Pulmonary artery endothelial cell (primary cell): Measurements from ENCODE around the gene SNX30. TPM values are rescaled to one million over a fixed set of nuclear protein-coding genes. Genes with fewer than 3 reads are reported as not detected.

Experiments
- DNase-seq: peaks from one replicate; pipeline ENCODE4 v3.0.0-alpha.2; 2011; ENCODE audit warnings: low read depth, low spot score
- total RNA-seq: library from RNA; depleted of rRNA; stranded (reverse); fragments of >200 nt; gene quantifications from 2 replicates; pipeline ENCODE4 v1.2.3, GENCODE V29; 2014

Gene SNX30
- total RNA-seq, 1 donor from 2014 or later = 7.6 TPM

DNA sequence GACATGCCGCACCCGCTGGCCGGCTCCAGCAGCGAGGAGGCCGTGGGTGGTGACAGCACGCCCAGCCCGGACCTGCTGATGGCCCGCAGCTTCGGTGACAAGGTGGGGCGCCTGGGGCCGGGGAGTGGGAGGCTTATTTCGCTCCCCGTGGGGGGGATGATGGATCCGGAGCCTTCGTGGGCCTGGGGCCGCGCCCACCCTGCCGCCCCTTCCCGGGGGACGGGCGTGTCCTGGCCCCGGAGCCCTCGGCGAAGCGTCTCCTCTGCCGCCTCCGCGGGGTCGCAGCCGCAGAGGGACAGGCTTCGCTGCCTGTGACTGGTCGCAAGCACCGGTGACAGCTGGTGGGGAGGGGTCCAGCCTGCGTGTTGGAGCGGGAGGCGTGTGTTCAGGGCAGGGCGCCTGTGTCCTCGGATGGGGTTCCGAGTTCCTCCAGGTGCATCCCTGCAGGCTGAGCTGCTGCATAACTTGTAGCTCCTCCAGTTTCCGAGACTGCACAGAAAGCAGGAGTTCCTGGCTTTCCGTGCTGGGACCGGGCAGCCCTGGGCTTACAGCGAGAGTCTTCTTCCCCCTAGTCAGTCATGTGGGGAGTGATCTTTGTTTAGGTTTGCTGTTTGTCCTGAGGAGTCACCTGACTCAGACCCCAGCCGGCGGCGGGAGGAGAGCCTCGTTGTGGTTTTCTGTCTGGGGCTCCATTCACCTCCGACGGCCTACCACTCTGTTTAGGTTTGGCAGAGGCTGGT, 666 bp downstream of the SNX30 start:
- DNase-seq = no peak

DNA sequence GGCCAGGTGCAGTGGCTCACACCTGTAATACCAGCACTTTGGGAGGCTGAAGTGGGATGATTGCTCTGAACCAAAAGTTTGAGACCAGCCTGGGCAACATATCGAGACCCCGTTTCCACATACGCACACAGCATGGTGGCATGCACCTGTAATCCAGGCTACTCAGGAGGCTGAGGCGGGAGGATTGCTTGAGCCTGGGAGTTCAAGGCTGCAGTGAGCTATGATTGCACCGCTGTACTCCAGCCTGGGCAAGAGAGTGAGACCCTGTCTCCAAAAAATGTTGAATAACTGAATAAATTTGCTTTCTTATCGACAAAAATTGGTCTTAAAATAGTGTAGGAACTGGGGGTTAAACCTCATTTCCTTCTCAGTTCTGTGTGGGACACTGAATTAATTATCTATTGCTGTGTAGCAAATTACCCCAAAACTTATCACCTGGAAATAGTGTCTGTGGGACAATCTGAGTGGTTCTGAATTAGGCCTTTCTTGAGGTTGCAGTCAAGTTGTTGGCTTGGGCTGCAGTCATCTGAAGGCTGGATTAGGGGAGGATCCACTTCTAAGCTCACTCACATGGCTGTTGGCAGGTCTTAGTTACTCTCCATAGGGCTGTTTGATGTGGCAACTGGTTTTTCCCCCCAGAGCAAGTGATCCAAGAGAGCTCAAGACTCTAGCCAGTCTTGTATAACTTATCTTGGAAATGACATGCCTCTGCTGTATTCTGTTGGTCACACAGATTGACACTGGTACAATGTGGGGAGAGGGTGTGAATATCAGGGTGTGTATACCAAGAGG, 2.0 kb downstream of the SNX30 start:
- no peak for DNase-seq

DNA sequence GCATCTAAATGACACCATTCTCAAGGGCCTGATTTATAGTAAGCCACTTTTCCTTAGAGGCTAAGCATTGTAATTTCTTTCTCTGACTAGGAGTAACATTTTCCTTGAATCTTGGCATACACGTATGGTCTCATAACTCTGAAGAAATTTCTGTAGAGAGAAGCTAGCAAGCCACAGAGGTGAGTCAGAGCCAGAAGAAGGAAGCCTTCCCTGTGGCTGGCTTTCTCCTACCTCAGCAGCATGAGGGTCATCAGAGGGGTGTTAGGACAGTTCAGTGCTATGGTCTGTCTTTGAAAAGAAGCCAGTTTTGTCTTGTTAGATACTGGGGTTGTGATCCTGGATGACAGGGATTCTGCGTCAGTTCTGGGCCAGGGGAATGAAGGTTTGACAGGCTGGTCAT, 3.2 kb downstream of the SNX30 start:
- DNase-seq = no peak

DNA sequence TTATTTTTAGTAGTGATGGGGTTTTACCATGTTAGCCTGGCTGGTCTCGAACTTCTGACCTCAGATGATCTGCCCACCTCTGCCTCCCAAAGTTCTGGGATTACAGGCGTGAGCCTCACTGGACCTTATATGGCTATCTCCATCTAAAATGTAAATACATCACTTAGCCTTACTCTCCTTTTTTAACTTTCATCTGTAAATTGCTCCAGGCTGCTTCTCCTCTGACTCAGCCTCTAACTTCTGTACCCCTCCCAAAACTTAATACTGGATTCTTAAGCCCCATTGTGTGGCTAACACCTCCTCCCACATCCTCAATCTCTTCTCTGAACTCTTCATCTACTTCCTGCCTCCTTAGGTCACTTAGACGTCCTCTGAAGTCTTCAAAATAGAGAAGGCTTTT, 4.0 kb downstream of the SNX30 start:
- DNase-seq = no peak

DNA sequence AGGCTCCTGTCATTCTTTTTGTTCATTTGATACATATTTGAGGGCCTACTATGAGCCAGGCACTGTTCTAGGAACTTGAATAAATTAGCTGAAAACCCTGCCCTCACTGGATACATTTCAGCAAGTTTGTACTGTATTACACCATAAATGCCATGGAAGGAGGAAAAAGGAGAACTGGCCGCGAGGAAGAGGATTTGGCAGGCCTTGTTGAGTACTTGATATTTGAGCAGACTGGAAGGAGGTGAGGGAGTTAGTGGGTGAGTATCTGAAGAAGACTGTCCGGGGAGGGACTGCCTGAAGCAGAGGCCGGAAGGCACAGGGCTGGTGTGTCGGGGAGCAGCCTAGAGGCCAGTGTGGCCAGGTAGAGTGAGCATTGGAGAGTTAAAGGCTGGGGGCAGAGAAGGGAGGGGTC, 4.5 kb downstream of the SNX30 start:
- DNase-seq = no peak

DNA sequence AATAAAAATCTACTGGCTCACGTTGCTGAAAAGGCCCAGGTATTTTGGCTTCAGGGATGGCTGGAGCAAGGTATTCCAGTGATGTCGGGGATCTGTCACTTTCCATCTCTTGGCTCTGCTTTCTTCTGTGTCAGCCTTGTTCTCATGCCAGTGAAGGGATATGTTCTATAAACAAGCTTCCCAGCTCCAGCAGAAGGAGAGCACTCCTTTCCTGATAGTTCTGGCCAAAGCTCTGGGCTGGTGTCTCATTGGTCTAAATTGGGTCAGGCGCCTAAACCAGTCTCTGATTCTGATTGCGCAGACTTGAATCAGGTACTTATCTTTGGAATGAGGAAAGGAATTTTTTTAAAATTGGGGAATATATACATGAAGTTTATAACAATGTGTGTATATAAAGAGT, 5.1 kb downstream of the SNX30 start:
- no peak for DNase-seq

DNA sequence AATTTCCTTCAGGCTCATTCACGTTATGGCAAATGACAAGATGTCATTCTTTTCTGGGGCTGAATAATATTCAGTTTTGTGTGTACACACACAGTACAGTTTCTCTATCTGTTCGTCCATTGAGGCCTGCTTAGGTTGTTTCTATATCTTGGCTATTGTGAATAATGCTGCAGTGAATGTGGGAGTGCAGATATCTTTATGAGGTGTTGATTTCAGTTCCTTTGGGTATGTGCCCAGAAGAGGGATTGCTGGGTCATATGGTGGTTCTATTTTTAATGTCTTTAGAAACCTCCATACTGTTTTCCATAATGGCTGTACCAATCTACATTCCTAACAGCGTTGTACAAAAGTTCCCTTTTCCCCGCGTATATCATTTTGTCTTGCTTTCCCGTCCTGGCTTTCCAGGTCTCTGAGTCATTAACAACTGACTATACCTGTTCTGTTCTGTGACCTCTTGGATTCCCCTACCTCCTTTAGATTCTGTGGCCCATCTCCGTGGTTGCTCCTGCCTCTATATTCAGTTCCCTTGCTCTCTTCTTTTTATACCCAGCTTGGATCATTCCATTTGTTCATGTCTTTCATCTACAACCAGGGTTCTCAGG, 6.8 kb downstream of the SNX30 start:
- no peak for DNase-seq

DNA sequence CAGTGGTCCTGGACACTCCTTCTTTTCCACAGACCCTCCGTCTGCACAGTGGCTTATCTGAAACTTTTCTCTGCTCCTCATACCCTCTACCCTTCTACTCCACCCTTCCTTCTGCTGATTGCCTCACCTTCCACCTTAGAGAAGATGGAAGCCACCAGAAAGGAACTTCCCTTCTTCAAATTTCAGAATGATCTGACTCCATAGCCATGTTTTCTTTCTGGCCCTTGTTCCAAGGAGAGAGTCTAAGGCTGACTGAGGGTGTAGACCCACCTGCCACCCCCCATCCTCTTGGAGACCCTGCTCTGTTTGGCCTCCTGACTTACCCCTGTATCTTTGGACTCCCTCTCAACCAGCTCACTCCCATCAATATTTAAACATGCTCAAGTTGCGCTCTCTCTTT, 7.4 kb downstream of the SNX30 start:
- DNase-seq = no peak

DNA sequence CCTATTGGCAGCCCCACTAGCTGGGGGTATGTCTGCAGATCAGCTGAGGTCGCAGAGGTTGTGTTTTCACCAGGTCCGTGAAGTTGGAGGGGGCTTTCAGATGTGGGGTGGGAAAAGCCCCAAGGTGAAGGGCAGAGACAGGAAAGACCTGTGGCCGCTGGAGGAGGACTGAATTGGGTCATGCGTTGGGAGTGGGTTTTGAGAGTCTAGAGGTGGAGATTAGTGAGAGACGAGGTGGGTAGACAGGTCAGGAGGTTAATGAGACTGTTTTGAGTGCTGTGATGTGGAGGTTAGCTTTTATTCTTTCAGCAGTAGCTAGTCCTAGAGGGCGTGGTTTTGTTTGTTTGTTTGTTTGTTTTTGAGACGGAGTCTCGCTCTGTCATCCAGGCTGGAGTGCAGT, 10.3 kb downstream of the SNX30 start:
- DNase-seq = no peak

DNA sequence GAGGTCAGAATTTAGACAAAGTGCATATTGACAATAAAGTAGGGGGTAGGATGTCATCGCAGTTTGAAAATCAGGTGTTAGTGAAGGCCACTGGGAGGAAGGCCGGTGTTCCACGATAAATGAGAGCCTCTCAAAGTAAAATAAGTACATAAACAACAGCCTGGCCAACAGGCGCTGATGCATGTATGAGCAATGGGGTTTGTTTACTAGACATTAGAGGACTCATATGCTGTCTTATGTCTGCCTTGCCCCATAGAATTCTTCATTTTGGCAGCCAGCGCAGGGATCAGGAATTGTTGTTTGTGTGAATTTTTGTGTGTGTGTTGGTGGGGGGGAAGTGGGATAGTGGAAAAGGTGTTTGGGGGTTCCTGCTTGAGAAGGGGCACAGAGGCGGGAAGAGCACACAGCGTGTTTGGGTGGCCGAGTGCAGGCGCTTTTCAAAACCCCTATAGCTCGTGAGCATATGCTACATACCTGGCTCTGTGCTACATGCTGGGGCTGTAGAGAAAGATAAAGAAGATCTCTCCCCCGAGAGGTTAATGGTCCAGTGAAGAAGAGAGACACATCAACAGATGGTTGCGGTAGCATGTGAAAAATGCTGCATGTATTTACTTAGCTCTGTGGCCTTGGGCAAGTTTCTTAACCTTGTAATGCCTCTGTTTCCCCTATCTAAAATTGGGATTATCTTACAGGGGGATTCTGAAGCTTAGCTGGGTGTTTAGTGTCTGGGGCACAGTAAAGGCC, 11.5 kb downstream of the SNX30 start:
- DNase-seq = no peak

DNA sequence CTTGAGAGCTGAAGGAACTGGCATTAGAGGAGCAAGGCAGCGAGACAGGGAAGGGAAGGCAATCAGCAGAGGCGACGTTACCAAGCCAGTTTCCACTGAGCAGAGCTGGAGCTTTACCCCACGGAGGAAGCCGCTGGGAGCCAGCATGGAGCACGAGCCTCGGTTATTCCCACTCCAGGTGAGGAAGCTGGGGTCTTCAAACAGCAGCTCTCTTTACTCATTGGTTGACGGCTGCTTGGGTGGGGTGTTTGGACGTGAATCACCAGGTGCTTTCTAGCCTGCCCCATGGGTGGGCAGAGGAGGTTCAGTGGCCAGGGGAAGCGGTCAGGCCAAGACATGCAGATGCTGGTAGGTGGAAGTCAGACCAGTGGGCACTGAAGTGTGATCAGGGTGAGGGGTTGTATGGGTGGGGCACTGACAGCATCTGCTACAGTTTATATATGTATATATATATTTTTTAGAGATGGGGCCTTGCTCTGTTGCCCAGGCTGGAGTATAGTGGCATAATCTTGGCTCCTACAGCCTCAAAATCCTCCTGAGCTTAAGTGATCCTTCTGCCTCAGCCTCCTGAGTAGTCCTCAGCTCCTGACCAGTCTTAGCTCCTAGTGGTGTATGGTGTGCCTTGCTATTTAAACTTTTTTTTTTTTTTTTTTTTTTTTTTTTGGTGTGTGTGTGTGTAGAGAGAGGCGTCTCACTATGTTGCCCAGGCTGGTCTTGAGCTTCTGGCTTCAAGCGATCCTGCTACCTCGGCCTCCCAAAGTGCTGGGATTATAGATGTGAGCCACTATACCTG, 12.4 kb downstream of the SNX30 start:
- no peak for DNase-seq

DNA sequence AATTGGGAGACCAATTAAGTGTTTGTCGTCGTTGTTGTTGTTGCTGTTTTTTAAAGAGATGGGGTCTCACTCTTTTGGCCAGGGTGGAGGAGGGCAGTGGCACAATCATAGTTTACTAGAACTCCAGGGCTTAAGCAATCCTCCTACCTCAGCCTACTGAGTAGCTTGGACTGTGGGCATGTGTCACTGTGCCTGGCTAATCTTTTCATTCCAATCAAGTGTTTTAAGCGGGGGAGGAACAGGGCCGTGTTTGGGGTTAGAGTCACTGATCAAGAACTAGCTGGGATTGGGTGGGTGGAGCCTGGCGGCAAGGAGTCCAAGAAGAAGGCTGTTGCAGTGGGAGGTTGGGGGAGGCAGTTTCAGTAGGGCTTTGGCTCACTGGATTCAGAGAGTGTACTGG, 13.8 kb downstream of the SNX30 start:
- DNase-seq = no peak

DNA sequence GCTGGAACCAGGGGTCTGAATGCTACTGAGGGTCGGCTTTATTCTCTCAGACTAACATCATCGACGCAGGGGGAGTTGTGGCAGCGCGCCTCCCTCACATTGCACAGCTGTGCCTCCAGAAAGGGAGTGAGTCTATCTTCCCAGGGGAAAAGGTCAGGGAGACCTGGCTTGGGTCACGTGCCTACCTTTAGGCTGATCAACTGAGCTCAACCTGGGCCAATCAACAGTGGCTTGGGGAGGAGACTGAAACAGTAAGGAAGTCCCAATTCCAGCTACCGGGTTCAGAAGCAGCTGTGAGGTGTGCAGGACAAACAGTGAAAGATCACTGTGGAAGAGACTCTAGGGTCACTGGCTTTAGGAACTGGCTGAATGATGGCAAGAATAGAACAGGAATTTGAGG, 14.3 kb downstream of the SNX30 start:
- no peak for DNase-seq

DNA sequence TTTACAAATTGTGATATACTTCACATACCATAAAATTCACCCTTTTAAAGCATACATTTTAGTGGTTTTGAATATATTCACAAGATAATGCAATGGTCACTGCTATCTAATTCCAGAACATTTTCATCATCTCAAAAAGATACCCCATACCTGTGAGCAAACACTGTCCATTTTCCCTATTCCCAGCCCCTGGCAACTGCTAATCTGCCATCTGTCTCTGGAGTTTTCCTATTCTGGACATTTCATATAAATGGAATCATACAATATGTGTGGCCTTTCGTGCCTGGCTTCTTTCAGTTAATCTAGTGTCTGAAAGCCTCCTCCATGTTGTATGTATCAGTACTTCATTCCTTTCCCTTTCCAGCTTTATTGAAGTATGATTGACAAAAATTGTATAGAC, 14.7 kb downstream of the SNX30 start:
- no peak for DNase-seq

DNA sequence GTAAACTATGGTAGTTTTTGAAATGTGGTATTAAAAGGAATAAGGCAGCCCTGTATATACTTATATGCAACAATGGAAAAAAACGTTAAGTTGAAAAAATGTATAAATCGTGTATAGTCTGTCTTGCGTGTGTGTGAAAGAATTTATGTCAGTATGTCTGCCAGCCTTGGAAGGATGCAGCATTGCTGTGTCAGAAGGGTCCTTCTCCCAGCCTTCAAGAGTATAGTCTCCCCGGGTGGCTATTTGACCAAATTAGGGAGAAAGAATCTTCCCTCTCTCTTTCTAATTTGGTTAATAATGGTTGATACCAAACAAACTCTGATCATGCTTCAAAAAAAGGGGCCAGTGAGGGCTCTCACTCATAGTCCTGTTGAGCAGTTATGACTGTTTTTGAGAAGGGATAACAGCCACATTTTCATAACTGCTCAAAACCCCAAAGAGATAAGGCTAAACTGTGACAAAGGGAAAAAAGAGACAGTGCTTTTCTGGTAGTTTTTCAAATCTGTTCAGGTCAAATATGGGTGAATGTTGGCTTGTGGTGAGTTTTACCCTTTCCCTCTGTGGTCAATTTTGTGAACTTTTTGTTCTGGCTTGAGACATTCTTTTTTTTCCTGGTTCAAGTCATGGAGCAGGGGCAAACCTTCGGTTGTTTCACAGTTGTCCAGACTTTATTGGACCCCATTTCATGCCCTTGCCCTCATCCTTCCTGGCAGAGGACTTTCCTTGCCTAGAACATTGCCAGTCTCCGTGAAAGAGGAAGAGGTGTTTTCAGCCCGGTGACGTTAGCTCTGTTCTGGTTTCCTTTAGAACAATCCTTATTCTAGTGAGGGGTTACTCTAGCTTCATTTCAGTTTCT, 21.0 kb downstream of the SNX30 start:
- no peak for DNase-seq

DNA sequence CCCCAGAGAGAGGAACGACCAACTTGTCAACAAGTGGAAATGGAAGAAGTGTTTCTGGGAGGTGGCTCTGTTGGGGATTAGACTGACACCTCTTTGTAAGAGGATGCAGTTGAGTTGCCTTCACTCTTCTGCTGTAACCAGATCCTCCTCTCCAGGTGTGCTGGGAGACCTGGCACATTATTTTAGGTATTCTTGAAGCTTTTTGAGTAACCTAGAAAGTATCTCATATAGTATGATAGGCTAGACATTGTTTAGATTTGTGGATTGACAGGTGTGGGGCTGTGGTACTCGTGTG, 21.6 kb downstream of the SNX30 start:
- DNase-seq = no peak

DNA sequence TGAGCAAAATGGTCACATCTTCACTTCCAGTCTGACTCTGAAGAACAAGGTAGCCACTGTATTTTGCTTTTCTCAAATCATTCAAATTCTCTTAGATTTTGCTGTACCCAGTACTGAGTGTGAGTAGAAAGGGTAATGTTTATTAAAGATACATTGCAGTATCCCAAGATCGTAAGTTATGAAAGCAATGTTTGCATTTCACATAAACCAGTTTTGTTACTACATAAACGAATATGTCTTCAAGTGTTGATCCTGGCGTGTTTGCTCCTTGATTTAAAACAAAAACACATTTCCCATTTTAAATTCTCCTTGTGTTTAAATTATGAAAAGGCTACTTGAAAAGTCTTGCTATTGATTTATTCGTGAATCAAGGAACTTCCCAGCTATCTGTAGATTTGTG, 22.0 kb downstream of the SNX30 start:
- no peak for DNase-seq

DNA sequence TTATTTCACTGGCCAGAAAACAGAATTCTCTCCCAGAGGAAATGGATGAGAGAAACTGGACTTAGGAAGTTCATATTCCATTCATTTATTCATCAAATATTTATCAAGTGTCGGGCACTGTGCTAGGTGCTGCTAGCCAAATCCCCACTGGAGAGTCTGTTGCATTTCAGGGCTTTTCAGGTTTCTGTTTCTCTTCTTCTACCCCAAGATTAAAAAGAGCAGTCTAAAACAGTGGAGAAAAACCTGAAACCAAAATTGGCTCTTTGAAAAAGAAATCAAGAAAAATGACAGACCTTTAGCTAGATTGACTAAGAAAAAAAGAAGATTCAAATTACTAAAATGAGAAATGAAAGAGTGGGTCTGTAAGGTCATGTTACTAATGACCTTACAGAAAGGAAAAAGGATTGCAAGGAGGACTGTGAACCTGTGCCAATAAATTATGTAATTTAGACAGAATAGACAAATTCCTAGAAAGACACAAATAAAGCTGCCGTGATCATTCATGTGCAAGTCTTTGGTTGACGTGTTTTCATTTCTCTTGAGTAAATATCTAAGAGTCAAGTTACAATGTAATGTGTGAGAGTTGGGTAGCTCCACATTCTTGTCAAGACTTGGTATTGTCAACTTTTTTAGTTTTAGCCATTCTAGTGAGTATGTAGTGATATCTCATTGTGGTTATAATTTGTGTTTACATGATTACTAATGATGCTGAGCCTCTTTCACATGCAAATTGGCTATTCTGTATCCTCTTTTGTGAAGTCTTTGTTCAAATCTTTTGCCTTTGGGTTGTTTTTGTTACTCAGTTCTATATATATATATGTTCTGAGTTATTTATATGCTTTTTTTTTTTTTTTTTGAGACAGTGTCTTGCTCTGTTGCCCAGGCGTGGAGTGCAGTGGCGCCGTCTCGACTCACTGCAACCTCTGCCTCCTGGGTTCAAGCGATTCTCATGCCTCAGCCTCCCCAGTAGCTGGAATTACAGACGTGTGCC, 23.7 kb downstream of the SNX30 start:
- DNase-seq = no peak

DNA sequence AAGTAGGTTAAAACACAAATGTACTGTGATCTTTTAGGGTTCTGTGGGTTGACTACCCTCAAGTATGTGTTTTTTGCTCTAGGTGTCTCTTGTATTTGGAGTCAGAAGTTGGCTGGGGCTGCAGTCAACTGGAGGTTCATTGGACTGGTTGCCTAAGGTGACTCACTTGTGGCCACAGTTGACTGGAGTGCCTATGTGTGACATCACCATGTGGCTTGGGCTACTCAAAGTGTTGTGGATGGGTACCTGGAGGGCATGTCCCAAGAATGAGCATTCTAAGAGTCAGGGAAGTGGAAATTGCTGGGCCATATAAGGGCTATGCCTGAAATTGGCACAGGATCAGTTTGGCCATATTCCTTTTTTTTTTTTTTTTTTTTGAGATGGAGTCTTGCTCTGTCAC, 27.4 kb downstream of the SNX30 start:
- DNase-seq = no peak
